ENCODE results near the gene NMU.

GRCh38 chr4:55575513-55575912 lies 60.6 kb downstream of the NMU start:
- no peak for TF ChIP-seq EZH2 (IDR thresholded peaks at IDR 0.05; ENCODE audit: insufficient read depth, poor library complexity, severe bottlenecking)
- TF ChIP-seq EZH2phosphoT487 (IDR thresholded peaks at IDR 0.05; ENCODE audit: insufficient read depth, low read depth): no peak
